Measurements from ENCODE around the gene FARSA.
A peak's percentile ranks its signal among the peaks of the same experiment; 100 is the strongest.
"Not testable (repeated sequence)": the region's sequence is repeated elsewhere in the genome, so short reads cannot be mapped to it uniquely, and the experiment has no call there.

The FARSA gene

DNA sequence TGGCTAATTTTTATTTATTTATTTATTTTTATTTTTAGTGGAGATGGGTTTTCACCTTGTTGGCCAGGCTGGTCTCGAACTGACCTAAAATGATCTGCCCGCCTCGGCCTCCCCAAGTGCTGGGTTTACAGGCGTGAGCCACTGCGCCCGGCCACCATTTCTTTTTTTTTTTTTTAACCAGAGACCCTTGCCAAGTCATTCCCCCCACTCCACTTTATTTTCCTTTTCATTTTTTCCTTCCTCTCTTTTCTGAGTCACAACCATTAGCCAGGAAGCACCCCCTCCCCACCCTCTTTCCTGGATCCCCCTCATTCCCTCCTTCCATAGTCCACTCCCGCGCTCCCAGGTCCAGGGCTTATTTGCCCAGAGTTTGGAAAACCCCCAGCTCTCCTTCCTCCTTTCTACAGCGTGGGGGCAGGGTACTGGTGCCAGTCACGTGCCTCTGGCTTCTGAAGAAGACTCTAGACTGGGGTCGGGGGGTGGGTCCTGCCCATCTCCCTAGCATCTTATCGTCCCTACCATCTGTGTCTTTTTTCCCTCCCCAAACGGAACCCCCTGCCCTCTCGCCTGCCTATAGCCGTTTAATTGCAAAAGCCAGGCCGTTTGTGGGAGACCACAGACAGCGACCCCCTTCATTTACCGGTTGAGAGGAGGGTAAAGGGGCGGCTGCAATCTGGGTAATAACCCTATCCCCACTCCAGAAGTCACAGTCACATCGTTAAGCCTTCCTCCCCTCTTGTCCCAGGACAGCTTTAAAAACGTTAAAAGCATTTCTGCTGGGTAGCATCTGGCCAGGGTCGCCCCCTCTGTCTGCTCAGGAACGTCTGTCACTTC lies 3.8 kb upstream of the FARSA start:
- DNase-seq, result peak in 1 of 6 experiments; percentile 31

- DNase-seq, result peak in 1 of 6 experiments; percentile 15
Measured at GRCh38 chr19:12936582-12936981, 3.1 kb upstream of the FARSA start.

GRCh38 chr19:12935071-12935470 lies 1.6 kb upstream of the FARSA start:
- no peak for DNase-seq

- DNase-seq, result no peak
Measured at GRCh38 chr19:12932392-12933286, 872 bp downstream of the FARSA start.

- DNase-seq, result no peak
Measured at GRCh38 chr19:12930002-12930645, 3.4 kb downstream of the FARSA start.

- no peak for DNase-seq
Measured at GRCh38 chr19:12924621-12925310, 8.7 kb downstream of the FARSA start.

DNA sequence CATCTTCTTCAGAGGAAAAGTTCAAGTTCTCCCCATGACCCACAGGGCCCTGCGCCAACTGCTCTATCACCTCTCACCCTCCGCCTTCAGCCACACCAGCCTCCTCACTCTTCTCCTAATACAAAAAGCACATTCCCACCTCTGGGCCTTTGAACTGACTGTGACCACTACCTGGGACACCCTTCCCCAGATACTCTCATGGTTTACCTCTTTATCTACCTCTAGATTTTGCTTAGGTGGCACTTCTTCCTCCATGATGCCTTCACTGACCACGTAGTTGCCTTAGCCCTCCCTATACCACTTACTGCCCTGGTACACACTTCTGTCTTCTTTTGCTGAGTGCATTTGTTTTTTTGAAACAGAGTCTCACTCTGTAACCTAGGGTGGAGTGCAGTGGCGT lies 10.6 kb downstream of the FARSA start:
- no peak for DNase-seq

GRCh38 chr19:12921047-12921446 lies 12.5 kb downstream of the FARSA start:
- DNase-seq, result no peak

- DNase-seq, result no peak
Measured at GRCh38 chr19:12918253-12918652, 15.3 kb downstream of the FARSA start.

DNA sequence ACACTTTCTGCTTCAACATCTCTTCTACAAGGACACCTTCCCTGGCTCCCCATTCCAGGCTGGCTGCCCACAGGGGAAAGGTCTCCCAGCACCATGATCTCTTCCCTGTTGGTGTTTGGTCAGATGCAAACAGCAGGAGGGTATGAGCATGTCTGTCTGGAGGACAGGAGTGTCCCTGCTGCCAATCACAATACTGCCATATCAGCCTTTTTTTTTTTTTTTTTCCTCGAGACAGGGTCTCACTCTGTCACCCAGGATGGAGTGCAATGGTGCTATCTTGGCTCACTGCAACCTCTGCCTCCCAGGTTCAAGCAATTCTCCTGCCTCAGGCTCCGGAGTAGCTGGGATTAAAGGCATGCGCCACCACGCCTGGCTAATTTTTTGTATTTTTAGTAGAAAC lies 17.7 kb downstream of the FARSA start:
- not testable (repeated sequence) for DNase-seq

DNA sequence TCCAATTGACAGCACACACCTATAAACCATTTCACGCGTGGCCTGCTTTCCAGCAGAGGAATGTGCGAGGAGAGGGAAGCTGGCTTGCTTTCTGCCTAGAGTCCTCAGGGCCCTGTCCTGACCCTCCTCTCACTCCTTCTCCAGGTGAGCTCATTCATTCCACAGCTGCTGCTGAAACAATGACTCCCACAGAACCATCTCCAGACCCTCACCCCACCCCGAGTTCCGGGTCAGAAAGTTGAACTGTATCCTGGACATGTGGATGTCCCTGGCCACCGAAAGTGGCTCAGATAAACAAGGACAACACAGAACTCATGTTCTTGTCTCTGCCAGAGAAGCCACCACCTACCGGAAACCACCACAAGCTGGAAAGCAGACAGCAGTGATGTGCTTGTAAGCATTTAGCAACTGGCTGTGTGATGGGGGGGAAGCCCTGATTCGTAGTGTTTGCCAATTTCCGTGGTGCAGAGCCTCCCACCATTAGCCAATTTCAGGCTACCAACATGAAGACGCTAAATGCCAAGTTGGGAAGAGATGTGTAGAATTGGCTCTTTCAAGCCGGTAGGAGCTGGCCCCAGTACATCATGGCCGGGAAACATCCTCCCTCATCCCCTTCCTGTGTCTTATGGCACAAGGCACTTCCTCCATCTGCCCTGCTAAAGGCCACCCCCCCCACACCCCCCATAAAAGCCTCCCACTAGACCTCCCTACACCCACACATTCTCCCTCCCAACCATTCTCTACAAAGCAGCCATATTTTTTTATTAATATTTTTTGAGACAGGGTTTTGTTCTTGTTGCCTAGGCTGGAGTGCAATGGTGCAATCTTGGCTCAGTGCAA lies 19.4 kb downstream of the FARSA start:
- peak; percentile 23 to 71 (median 57) for DNase-seq

DNA sequence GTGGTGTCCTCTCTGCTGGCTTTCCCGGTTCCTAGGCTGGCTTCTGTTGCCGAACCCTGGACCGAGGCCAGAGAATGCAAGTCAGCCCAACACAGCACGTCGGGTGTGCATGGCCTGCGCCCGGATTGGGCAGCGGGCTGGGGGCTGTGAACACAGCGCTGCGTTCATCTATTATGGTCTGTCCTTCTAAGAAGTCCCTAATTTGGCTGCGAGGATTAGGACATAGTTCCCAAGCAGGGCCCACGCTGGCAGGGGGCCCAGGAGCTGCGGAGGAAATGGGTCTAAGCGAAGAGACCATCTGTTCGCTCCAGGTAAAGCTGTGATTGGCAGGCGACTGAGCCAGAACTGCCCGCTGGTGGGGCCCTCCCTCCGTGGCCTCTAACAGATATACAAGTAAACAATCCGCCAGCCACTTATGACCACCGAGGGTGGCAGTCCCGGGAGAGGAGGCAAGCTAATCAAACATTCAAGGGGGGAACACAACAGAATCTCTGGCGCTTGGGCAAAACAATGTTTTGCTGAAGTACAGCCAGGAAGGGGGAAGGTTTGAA lies 20.4 kb downstream of the FARSA start:
- DNase-seq, result no peak

GRCh38 chr19:12912571-12912970 lies 20.9 kb downstream of the FARSA start:
- DNase-seq, result no peak

- no peak for DNase-seq
Measured at GRCh38 chr19:12907166-12907565, 26.3 kb downstream of the FARSA start.

DNA sequence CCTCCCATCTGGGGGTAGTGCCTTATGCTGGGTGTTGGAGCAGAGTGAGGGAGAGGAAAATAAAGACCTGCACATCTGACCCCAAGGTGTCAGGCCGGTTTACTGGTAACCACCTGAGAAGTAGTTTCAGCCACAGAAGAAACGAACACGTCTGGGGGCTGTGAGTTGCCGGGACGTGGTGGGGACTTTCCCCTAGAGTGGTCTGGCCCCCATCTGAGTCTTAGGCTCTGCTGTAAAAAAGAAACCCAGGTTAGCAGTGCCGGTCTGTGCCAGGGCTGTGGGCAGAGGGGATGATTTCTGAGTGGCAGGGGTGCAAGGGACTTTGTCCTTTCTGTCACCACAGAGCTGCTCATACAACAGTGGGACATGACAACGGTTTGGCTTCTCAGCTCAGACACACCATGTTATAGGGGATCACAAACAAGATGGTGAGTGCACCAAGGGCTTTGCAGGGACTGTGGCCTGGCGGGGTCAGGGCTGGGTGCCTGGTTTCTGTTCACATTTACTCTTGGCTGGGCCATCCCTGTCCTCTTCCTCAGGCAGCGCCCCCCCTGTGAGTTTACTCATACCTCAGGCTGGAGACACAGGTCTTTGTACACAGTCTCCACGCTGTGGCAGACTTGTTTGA lies 33.5 kb downstream of the FARSA start:
- DNase-seq, result no peak

DNA sequence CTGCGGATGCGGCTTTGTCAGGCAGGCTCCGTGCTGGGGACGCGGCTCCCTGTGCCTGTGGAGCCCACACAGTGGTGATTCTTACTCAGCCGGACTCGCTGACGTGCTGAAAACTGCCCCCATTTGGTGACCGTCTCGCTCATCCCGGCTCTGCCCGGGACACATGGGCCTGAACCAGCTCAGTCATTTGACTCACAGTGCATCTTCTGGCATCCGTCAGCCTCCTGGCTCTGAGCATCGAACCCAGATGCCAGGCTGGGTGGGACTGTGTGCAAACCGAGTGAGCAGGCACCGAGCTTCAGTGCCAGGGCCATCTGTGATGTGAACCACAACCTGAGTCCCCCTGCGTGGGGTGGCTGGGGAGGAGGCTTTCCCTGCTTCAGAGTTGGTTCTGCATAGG lies 37.1 kb downstream of the FARSA start:
- DNase-seq, result no peak

DNA sequence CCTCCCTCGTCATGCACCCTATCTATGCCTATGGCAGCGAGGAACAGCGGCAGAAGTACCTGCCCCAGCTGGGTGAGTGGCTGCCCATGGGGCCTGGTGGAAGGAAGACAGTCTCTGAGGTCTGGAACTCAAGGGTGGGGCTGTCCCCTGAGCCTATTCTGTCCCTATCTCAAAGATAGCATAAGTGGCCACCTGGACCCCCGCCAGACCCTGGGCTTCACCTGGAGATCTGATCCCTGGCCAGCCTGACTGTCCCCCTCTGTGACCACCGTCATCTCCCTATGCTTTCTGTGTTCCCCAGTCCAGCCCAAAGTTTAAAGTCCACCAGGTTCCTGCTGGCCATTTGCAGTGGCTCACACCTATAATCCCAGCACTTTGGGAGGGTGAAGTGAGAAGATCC lies 39.9 kb downstream of the FARSA start:
- DNase-seq, result no peak

DNA sequence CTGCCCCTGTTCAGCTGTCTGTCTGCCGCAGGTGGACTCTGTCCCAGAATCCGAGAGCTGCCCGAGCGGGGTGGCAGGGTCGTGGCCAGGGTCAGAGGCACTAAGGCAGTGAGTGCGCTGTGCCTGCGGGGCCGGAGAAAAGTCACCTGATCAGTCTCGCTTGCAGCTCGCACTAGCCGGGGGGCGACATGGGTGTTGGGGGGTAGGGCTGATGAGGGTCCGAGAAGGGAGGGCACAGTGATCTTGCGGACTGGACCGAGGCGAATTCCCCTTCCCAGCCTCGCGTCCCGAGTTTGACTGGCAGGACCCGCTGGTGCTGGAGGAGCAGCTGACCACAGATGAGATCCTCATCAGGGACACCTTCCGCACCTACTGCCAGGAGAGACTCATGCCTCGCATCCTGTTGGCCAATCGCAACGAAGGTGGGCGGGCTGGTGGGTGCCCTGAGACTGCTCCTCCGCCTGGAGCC lies 41.9 kb downstream of the FARSA start:
- DNase-seq, result no peak

DNA sequence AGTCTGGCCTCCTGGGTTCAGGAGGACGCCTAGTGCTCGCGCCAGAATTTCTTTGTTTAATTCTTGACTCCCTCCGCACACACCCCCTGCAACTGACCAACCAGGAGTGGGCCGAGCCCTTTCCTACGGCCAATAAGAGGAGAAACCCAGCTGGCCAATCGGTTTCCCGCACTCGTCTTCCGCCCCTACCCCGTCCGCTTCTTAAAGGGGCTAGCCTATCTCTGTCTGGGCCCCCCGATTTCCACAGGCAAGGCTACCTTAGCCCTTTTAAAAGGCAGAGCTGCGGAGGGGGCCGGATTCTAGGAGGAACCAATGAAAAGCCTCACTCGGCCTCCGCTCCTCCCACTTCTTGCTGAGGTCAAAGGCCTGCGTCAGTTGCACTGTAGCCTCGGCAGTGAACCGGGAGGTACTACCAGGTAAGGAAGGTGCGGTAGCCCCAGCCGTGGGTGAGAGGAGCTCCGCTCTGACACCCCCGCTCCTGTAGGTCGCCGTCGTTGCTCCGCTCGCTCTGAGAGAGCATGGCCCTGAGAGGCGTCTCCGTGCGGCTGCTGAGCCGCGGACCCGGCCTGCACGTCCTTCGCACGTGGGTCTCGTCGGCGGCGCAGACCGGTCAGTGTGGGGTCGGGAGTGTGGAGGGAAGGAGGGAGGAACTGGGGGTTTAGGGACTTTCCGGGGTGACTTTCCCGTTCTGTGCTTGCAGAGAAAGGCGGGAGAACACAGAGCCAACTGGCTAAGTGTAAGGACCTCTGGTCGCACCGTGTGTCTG lies 42.5 kb downstream of the FARSA start, which contains the start of gene GCDH:
GCDH (plus strand) TSS at position 374 of the 766 bp plus-strand sequence; CDS start at position 519, 145 bp downstream.
- DNase-seq, result peak; percentile 92 to 97 (median 96)

DNA sequence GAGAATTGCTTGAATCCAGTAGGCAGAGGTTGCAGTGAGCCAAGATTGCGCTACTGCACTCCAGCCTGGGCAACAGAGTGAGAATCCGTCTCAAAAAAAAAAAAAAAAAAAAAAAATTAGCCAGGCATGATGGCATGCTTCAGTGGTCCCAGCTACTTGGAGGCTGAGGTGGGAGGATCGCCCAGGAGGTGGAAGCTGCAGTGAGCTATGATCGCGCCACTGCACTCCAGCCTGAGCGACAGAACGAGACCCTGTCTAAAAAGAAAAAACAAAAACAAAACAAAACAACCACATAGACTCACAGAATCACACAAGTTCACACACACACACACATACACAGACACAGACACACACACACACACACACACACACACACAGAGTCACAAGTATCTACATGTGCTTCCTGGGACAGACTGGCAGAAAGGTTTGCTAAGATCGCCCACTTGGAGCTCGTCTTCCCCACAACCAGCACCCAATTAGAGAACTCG lies 43.2 kb downstream of the FARSA start:
- not testable (repeated sequence) for DNase-seq

Measured in stimulated activated naive CD4-positive, alpha-beta T cell (primary cell).